K562 (cell line): ENCODE data around the gene CRLF1. TPM values are rescaled to one million over a fixed set of nuclear protein-coding genes. Genes with fewer than 3 reads are reported as not detected.
A peak's percentile ranks its signal among the peaks of the same experiment; 100 is the strongest.

Source experiments
- BRF1 ChIP-seq: IDR thresholded peaks from 3 replicates; pipeline ENCODE4 v1.6.1; 2011; ENCODE audit warnings: borderline replicate concordance, mild to moderate bottlenecking; ENCODE audit not compliant: insufficient read length; ENCODE audit errors: extremely low read depth
- C11orf30 ChIP-seq: fragments of 450-650 bp; IDR thresholded peaks from 2 replicates; pipeline ENCODE4 v1.6.1; 2016; ENCODE audit warnings: low read depth, mild to moderate bottlenecking
- CHAMP1 ChIP-seq: fragments of 450-650 bp; IDR thresholded peaks from 2 replicates; pipeline ENCODE4 v1.6.1; 2016; ENCODE audit warnings: mild to moderate bottlenecking
- CUX1 ChIP-seq: fragments of 200-800 bp; sonication (Bioruptor generic); IDR thresholded peaks from 2 replicates; pipeline ENCODE4 v1.6.1; 2016; ENCODE audit warnings: missing genetic modification characterization, missing compliant biosample characterization
- IRF2 ChIP-seq: sonication (generic); formaldehyde crosslinking; IDR thresholded peaks from 2 replicates; pipeline ENCODE4 v1.8.1; 2022; ENCODE audit warnings: mild to moderate bottlenecking, missing genetic modification reagents
- NCOR1 ChIP-seq: fragments of 450-650 bp; IDR thresholded peaks from 2 replicates; pipeline ENCODE4 v1.6.1; 2016; ENCODE audit warnings: mild to moderate bottlenecking, moderate library complexity
- NR2C2 ChIP-seq, 2 experiments: fragments of 200-800 bp in 1 of 2; sonication (Bioruptor generic) in 1 of 2; sonication (generic) in 1 of 2; formaldehyde crosslinking in 1 of 2; IDR thresholded peaks; 2 replicates each; pipeline versions ENCODE4 v1.6.1 to v1.8.0; 2016 to 2022; ENCODE audit warnings: mild to moderate bottlenecking in 1 of 2, missing compliant biosample characterization in 1 of 2, missing genetic modification characterization in 1 of 2, missing genetic modification reagents in 1 of 2
- PHF20 ChIP-seq: fragments of 450-650 bp; IDR thresholded peaks from 2 replicates; pipeline ENCODE4 v1.6.1; 2018; ENCODE audit not compliant: partially characterized antibody
- RBFOX2 ChIP-seq: fragments of 200-400 bp; formaldehyde crosslinking; IDR thresholded peaks from 2 replicates; pipeline ENCODE4 v1.6.1; 2017; ENCODE audit warnings: low read depth, mild to moderate bottlenecking, low read length, moderate library complexity
- TCF3 ChIP-seq: sonication (generic); formaldehyde crosslinking; IDR thresholded peaks from 2 replicates; pipeline ENCODE4 v1.4.0; 2020; ENCODE audit warnings: mild to moderate bottlenecking, missing genetic modification reagents
- USF1 ChIP-seq: sonication (generic); formaldehyde crosslinking; IDR thresholded peaks from 2 replicates; pipeline ENCODE4 v1.9.0; 2022; ENCODE audit warnings: mild to moderate bottlenecking, missing genetic modification reagents
- ZNF184 ChIP-seq: sonication (generic); formaldehyde crosslinking; IDR thresholded peaks from 2 replicates; pipeline ENCODE4 v1.5.0; 2020; ENCODE audit warnings: missing genetic modification reagents
- ZNF431 ChIP-seq: sonication (generic); formaldehyde crosslinking; IDR thresholded peaks from 2 replicates; pipeline ENCODE4 v1.8.0; 2022; ENCODE audit warnings: mild to moderate bottlenecking, missing genetic modification reagents
- polyA plus RNA-seq, 8 experiments: library from polyadenylated mRNA; depleted of rRNA in 4 of 8; stranded (reverse) in 5 of 8; unstranded in 3 of 8; fragments of >200 nt; fragmentation: Nextera tagmentation in 2 of 8; fragmentation: Illumina TruSeq in 1 of 8; extraction: Ambion mirVana in 2 of 8; extraction: Trizol in 1 of 8; gene quantifications; 2 replicates each; pipeline versions ENCODE4 v1.2.1 to v1.2.3, GENCODE V29; 2011 to 2014; ENCODE audit warnings: inconsistent platforms in 1 of 8, missing spikeins in 1 of 8
- total RNA-seq, 7 experiments: library from RNA; depleted of rRNA in 6 of 7; stranded (reverse); fragments of >200 nt in 6 of 7; fragmentation: Illumina TruSeq in 2 of 7; extraction: Trizol in 2 of 7; gene quantifications; 2 replicates each; pipeline versions ENCODE4 v1.2.1 to v1.2.3, GENCODE V29; 2011 to 2021; ENCODE audit warnings: low replicate concordance in 1 of 7
- TF ChIP-seq, protein P1 (sequence below): fragments of 450-650 bp; formaldehyde crosslinking; IDR thresholded peaks from 2 replicates; pipeline ENCODE4 v1.4.0; 2020; ENCODE audit warnings: mild to moderate bottlenecking, moderate library complexity
- TF ChIP-seq, protein P2 (sequence below): conservative IDR thresholded peaks from 2 replicates; pipeline ENCODE4 v1.6.1; 2011; ENCODE audit warnings: low read depth, mild to moderate bottlenecking, low read length; ENCODE audit not compliant: control insufficient read depth

CRLF1 gene
- total and polyA plus RNA-seq, 9 of the 15 experiments (the other 6 are each of a cell fraction or from before 2014, with no cell fraction given) = 0.85 to 3.6 (median 1.7) TPM

DNA sequence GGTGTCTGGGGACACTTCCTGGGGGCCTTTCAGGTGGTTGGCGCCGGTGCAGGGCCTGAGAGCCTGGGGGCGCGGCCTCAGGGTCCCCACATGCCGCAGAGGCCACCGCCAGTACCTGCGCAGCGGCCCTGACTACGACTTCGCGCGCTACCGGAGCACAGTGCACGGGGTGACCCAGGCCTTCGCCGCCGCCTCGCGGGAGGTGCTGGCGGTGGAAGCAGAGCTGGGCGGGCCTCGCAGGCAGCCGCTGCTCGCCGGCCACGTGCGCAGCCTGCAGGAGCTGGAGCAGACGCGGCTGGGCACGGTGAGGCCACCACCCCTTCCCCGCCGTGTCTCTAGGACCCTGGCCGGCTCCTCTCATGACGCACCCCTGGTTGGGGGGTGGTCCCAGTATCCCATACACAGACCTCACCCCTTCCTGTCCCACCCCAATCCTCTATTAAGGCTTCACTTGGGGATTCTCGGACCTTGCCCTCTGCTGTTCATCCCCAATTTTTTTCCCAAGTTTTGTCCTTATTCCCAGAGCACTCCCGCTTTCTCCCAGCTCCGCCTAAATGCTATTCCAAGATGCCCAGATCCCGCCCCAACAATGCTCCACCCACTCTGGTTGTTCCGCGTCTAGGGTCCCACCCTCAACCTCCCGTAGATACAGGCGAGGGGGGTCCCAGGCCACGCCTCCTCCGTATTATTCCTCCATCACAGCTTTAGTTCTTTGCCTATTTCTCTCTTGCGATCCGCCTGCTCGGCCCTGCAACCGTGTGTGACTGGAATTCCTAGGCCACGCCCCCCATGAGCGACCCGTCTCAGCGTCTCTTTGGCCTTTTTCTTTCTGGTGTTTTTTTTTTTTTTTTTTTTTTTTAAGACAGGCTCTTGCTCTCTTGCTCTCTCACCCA, 17.0 kb downstream of the CRLF1 start (continued):
- TF ChIP-seq, protein P1, sequence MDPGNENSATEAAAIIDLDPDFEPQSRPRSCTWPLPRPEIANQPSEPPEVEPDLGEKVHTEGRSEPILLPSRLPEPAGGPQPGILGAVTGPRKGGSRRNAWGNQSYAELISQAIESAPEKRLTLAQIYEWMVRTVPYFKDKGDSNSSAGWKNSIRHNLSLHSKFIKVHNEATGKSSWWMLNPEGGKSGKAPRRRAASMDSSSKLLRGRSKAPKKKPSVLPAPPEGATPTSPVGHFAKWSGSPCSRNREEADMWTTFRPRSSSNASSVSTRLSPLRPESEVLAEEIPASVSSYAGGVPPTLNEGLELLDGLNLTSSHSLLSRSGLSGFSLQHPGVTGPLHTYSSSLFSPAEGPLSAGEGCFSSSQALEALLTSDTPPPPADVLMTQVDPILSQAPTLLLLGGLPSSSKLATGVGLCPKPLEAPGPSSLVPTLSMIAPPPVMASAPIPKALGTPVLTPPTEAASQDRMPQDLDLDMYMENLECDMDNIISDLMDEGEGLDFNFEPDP (CRISPR knock-in tag) = no peak
- TF ChIP-seq, protein P2, sequence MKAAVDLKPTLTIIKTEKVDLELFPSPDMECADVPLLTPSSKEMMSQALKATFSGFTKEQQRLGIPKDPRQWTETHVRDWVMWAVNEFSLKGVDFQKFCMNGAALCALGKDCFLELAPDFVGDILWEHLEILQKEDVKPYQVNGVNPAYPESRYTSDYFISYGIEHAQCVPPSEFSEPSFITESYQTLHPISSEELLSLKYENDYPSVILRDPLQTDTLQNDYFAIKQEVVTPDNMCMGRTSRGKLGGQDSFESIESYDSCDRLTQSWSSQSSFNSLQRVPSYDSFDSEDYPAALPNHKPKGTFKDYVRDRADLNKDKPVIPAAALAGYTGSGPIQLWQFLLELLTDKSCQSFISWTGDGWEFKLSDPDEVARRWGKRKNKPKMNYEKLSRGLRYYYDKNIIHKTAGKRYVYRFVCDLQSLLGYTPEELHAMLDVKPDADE = peak; percentile 82
- TF ChIP-seq IRF2 (CRISPR knock-in tag) (no peak), C11orf30 (no peak), ZNF431 (CRISPR knock-in tag) (peak; percentile 80; the same call in 1 of the 2 replicates), TCF3 (CRISPR knock-in tag) (peak; percentile 51; the same call in 1 of the 2 replicates), RBFOX2 (peak; percentile 68), NR2C2 (CRISPR knock-in tag; IDR thresholded peaks at IDR 0.05) (peak; percentile 76), NR2C2 (tag; IDR thresholded peaks at IDR 0.05) (peak; percentile 69; the same call in 1 of the 2 replicates), USF1 (peak; percentile 89), PHF20 (peak; percentile 50), ZNF184 (no peak), CUX1 (CRISPR knock-in tag) (peak; percentile 49; the same call in 1 of the 2 replicates), NCOR1 (no peak), CHAMP1 (no peak), BRF1 (no peak)
